K562 (cell line): ENCODE measurements around the gene SVIL. TPM values are rescaled to one million over a fixed set of nuclear protein-coding genes. Genes with fewer than 3 reads are reported as not detected.

Source experiments
- CCAR2 ChIP-seq: fragments of 200-400 bp; formaldehyde crosslinking; IDR thresholded peaks from 2 replicates; pipeline ENCODE4 v1.6.1; 2017; ENCODE audit warnings: mild to moderate bottlenecking, low read depth, low read length
- FOSL1 ChIP-seq: fragments of 200-800 bp; sonication (Bioruptor generic); conservative IDR thresholded peaks from 2 replicates; pipeline ENCODE4 v1.6.1; 2016; ENCODE audit warnings: missing genetic modification characterization, missing compliant biosample characterization
- MXI1 ChIP-seq: IDR thresholded peaks from 2 replicates; pipeline ENCODE4 v1.6.1; 2011; ENCODE audit warnings: low read depth, mild to moderate bottlenecking, improper control_type of control experiment, low read length
- SRSF7 ChIP-seq: fragments of 200-400 bp; formaldehyde crosslinking; optimal IDR thresholded peaks from 2 replicates; pipeline ENCODE3; 2017; ENCODE audit warnings: mild to moderate bottlenecking, low read depth, low read length
- STAT5A ChIP-seq: IDR thresholded peaks from 2 replicates; pipeline ENCODE4 v1.6.1; 2012; ENCODE audit warnings: low read length, inconsistent platforms, borderline replicate concordance
- TEAD1 ChIP-seq, 2 experiments: fragments of 450-650 bp in 1 of 2; sonication (generic) in 1 of 2; formaldehyde crosslinking; IDR thresholded peaks; 2 replicates each; pipeline versions ENCODE4 v1.4.0 to v1.8.0; 2020 to 2022; ENCODE audit warnings: mild to moderate bottlenecking in 2 of 2, missing genetic modification reagents in 1 of 2
- ZNF12 ChIP-seq: sonication (generic); formaldehyde crosslinking; IDR thresholded peaks from 2 replicates; pipeline ENCODE4 v1.4.0; 2020; ENCODE audit warnings: mild to moderate bottlenecking, missing genetic modification reagents
- ZNF316 ChIP-seq: fragments of 450-650 bp; IDR thresholded peaks from 2 replicates; pipeline ENCODE4 v1.6.1; 2016
- ZNF778 ChIP-seq: fragments of 450-650 bp; formaldehyde crosslinking; IDR thresholded peaks from 2 replicates; pipeline ENCODE4 v1.4.0; 2020; ENCODE audit warnings: mild to moderate bottlenecking, moderate library complexity
- polyA plus RNA-seq, 8 experiments: library from polyadenylated mRNA; depleted of rRNA in 4 of 8; stranded (reverse) in 5 of 8; unstranded in 3 of 8; fragments of >200 nt; fragmentation: Nextera tagmentation in 2 of 8; fragmentation: Illumina TruSeq in 1 of 8; extraction: Ambion mirVana in 2 of 8; extraction: Trizol in 1 of 8; gene quantifications; 2 replicates each; pipeline versions ENCODE4 v1.2.1 to v1.2.3, GENCODE V29; 2011 to 2014; ENCODE audit warnings: inconsistent platforms in 1 of 8, missing spikeins in 1 of 8
- total RNA-seq, 7 experiments: library from RNA; depleted of rRNA in 6 of 7; stranded (reverse); fragments of >200 nt in 6 of 7; fragmentation: Illumina TruSeq in 2 of 7; extraction: Trizol in 2 of 7; gene quantifications; 2 replicates each; pipeline versions ENCODE4 v1.2.1 to v1.2.3, GENCODE V29; 2011 to 2021; ENCODE audit warnings: low replicate concordance in 1 of 7
- TF ChIP-seq, protein P1 (sequence below): fragments of 450-650 bp; IDR thresholded peaks from 2 replicates; pipeline ENCODE4 v1.6.1; 2017; ENCODE audit warnings: antibody characterized with exemption, mild to moderate bottlenecking
- TF ChIP-seq, protein P2 (sequence below): fragments of 250-450 bp; sonication (Bioruptor Pico); IDR thresholded peaks from 2 replicates; pipeline ENCODE4 v1.5.0; 2022; ENCODE audit warnings: mild to moderate bottlenecking
- TF ChIP-seq, protein P3 (sequence below): fragments of 450-650 bp; formaldehyde crosslinking; IDR thresholded peaks from 2 replicates; pipeline ENCODE4 v1.4.0; 2020; ENCODE audit warnings: mild to moderate bottlenecking, moderate library complexity

The SVIL gene
- total and polyA plus RNA-seq, 9 of the 15 experiments (the other 6 are each of a cell fraction or from before 2014, with no cell fraction given): under 0.01 to 0.18 (median 0.05) TPM; not detected in 3

DNA sequence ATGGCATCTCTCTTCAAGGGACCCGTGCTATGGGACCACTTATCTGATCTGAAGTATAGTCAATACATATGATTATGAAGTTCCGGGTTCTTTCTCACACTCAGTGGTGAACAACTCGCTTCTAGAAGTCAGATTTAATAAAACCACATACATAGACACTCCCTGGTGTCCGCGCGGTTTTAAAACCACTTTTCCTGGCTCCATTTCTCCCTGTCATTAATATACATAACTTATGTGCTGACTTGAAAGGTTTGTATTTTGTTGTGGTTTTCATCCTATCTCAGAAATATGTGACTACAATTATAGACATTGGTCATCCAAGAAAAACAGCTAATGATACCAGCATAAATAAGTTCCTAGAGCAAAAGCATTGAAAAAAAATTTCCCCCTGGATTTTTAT lies 34.0 kb downstream of the SVIL start (continued):
- TF ChIP-seq, protein P1, sequence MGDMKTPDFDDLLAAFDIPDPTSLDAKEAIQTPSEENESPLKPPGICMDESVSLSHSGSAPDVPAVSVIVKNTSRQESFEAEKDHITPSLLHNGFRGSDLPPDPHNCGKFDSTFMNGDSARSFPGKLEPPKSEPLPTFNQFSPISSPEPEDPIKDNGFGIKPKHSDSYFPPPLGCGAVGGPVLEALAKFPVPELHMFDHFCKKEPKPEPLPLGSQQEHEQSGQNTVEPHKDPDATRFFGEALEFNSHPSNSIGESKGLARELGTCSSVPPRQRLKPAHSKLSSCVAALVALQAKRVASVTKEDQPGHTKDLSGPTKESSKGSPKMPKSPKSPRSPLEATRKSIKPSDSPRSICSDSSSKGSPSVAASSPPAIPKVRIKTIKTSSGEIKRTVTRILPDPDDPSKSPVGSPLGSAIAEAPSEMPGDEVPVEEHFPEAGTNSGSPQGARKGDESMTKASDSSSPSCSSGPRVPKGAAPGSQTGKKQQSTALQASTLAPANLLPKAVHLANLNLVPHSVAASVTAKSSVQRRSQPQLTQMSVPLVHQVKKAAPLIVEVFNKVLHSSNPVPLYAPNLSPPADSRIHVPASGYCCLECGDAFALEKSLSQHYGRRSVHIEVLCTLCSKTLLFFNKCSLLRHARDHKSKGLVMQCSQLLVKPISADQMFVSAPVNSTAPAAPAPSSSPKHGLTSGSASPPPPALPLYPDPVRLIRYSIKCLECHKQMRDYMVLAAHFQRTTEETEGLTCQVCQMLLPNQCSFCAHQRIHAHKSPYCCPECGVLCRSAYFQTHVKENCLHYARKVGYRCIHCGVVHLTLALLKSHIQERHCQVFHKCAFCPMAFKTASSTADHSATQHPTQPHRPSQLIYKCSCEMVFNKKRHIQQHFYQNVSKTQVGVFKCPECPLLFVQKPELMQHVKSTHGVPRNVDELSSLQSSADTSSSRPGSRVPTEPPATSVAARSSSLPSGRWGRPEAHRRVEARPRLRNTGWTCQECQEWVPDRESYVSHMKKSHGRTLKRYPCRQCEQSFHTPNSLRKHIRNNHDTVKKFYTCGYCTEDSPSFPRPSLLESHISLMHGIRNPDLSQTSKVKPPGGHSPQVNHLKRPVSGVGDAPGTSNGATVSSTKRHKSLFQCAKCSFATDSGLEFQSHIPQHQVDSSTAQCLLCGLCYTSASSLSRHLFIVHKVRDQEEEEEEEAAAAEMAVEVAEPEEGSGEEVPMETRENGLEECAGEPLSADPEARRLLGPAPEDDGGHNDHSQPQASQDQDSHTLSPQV: no peak
- TF ChIP-seq STAT5A (no peak), ZNF316 (no peak), SRSF7 (no peak), TEAD1 (CRISPR knock-in tag; IDR thresholded peaks at IDR 0.05) (no peak), FOSL1 (no peak), CCAR2 (no peak), ZNF778 (CRISPR knock-in tag) (no peak), MXI1 (no peak), ZNF12 (no peak)
- TF ChIP-seq, protein P2, sequence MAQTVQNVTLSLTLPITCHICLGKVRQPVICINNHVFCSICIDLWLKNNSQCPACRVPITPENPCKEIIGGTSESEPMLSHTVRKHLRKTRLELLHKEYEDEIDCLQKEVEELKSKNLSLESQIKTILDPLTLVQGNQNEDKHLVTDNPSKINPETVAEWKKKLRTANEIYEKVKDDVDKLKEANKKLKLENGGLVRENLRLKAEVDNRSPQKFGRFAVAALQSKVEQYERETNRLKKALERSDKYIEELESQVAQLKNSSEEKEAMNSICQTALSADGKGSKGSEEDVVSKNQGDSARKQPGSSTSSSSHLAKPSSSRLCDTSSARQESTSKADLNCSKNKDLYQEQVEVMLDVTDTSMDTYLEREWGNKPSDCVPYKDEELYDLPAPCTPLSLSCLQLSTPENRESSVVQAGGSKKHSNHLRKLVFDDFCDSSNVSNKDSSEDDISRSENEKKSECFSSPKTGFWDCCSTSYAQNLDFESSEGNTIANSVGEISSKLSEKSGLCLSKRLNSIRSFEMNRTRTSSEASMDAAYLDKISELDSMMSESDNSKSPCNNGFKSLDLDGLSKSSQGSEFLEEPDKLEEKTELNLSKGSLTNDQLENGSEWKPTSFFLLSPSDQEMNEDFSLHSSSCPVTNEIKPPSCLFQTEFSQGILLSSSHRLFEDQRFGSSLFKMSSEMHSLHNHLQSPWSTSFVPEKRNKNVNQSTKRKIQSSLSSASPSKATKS (CRISPR knock-in tag): no peak
- TF ChIP-seq, protein P3, sequence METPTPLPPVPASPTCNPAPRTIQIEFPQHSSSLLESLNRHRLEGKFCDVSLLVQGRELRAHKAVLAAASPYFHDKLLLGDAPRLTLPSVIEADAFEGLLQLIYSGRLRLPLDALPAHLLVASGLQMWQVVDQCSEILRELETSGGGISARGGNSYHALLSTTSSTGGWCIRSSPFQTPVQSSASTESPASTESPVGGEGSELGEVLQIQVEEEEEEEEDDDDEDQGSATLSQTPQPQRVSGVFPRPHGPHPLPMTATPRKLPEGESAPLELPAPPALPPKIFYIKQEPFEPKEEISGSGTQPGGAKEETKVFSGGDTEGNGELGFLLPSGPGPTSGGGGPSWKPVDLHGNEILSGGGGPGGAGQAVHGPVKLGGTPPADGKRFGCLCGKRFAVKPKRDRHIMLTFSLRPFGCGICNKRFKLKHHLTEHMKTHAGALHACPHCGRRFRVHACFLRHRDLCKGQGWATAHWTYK: no peak
